Activated CD8-positive, alpha-beta T cell treated with anti-CD3 and anti-CD28 coated beads, Interleukin-2, amount 10 ng/mL, durations not matched to agents 7 days and 5 days (primary cell): ENCODE results near the gene TP73. TPM values are rescaled to one million over a fixed set of nuclear protein-coding genes. Genes with fewer than 3 reads are reported as not detected.

ENCODE experiments used
- ATAC-seq: fragments of 150-1000 bp; cut with Tn5 transposase; one replicate; pipeline ENCODE4 v1.10.0; 2021; ENCODE audit warnings: moderate library complexity
- CTCF ChIA-PET: fragments of 350-600 bp; sonication (Branson Sonifier 250); formaldehyde crosslinking; loops from one replicate; lab custom pipeline; 2021; ENCODE audit warnings: antibody characterized with exemption; lab: Charles Lee
- POLR2A ChIA-PET: fragments of 350-600 bp; sonication (Branson Sonifier 250); formaldehyde crosslinking; loops from one replicate; lab custom pipeline; 2021; ENCODE audit warnings: antibody characterized with exemption; lab: Charles Lee
- DNase-seq: peaks from one replicate; pipeline ENCODE4 v3.0.0-alpha.2; 2020
- H3K27ac Mint-ChIP-seq: one replicate; pipeline ENCODE4 v1.8.0; 2021; ENCODE audit warnings: mild to moderate bottlenecking, mixed read lengths
- H3K27me3 Mint-ChIP-seq: one replicate; pipeline ENCODE4 v1.8.0; 2021; ENCODE audit warnings: low read depth, mixed read lengths
- H3K36me3 Mint-ChIP-seq: one replicate; pipeline ENCODE4 v1.8.0; 2021; ENCODE audit warnings: low read depth, mixed read lengths
- H3K4me1 Mint-ChIP-seq: one replicate; pipeline ENCODE4 v1.8.0; 2021; ENCODE audit warnings: low read depth, mixed read lengths
- H3K4me3 Mint-ChIP-seq: one replicate; pipeline ENCODE4 v1.8.0; 2021; ENCODE audit warnings: mild to moderate bottlenecking, mixed read lengths
- H3K9me3 Mint-ChIP-seq: one replicate; pipeline ENCODE4 v1.8.0; 2022; ENCODE audit warnings: mixed read lengths; ENCODE audit not compliant: insufficient read depth
- total RNA-seq, 2 experiments: library from RNA; stranded (reverse); gene quantifications; one replicate each; pipeline ENCODE4 v1.2.3, GENCODE V29; 2021

The TP73 gene
- total RNA-seq, 2 experiments from 2014 or later = 1.3 to 1.4 TPM

DNA sequence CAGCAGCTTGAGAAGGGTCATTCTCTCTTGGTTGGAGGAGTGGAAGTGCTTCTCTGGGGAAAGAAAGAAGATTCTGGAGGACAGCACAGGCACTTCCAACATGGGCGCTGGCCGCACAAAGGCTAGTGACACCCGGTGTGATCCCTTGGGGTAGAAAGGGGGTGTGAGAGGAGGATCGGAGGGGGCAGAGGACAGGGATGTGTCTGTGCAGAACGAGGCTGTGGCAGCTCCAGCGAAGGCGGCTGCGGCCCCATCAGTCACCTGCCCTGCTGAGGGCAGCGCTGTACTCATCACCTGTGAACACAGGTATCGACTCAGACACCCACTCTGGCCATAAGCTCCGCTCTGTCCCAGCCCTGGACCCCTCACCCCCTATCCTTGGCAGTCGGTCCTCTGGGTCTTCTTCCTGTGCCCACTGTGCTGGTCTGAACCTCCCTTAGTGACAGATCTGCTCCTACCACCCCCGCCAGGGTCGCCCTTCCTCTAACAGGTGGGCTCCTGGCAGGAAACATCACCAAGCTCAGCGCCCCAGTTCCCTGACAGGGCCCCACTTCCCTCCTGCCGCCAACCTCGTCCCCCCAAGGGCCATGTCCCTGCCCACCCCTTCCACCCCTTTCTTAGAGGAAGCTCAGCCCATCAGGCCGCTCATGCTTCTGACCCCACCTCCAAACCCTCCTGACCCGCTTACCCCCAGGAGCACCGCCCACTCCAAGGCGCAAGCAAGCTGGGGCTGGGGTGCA lies 20.1 kb downstream of the TP73 start:
- DNase-seq (no peak), ATAC-seq (no peak)
- ChIA-PET CTCF (no interaction called here), POLR2A (no interaction called here)
- no peak overlapping the region for H3K4me3 Mint-ChIP-seq
- H3K27me3 Mint-ChIP-seq = peaks cover 6% of the 10 kb centered on the region
- H3K4me1 Mint-ChIP-seq = peaks cover 5% of the 10 kb centered on the region
- H3K36me3 Mint-ChIP-seq = no peaks in the 10 kb centered on the region
- no peak overlapping the region for H3K27ac Mint-ChIP-seq
- H3K9me3 Mint-ChIP-seq = no peaks in the 10 kb centered on the region

DNA sequence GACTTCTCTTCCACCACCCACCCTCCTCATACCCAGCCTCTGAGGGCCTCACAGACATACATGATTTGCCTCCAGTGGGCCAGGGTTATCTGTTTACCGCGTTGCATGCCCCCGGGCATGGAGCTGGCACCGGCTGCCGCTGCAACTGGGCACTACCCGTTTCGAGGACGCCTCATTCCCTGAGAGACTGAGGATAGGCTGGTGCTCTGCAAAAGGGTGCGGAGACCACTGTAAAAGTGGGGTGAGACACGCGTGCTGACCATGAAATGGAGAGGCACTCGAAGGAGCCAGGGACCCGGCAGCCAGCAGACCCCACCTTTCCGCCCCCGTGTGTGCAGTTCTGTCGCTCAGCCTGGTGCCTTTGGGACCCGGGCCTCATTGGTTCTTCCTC lies 20.6 kb downstream of the TP73 start:
- H3K4me3 Mint-ChIP-seq = no peak overlapping the region
- no peaks in the 10 kb centered on the region for H3K36me3 Mint-ChIP-seq
- DNase-seq (no peak), ATAC-seq (no peak)
- no peaks in the 10 kb centered on the region for H3K9me3 Mint-ChIP-seq
- peaks cover 6% of the 10 kb centered on the region for H3K27me3 Mint-ChIP-seq
- peaks cover 11% of the 10 kb centered on the region for H3K4me1 Mint-ChIP-seq
- ChIA-PET CTCF (no interaction called here), POLR2A (no interaction called here)
- no peak overlapping the region for H3K27ac Mint-ChIP-seq

DNA sequence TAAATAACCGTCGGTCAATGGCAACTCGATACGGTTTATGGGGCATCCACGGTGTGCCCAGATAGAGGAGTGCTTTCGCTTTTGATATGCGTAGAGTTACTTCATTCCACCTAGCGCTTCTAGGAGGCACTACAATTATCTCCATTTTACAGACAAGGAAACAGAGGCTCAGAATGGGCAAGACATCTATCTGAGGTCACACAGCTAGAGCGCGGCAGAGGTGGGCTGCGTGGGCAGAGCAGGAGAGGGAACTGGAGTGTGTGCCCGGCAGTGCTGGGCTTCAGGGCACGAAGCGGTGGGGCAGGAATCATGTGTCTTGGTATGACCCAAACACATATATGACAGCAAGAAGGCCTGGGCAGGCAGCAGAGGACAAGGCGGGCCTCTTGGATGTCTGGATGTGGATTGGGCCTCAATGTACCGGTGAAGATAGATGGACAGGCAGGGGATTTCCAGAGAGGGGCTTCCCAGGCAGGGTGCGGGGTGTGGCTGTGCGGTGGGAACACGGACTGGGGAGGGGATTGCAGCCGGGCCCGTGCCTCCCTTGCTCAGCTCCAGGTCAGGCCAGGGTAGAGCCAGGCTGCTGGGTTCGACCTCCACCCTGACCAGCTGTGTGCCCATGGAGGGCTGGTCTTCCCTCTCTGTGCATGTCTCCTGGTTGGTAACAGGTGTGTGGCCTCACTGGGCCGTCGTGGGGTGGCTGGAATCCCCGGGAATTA lies 21.2 kb downstream of the TP73 start:
- Mint-ChIP-seq H3K4me1 (peaks cover 14% of the 10 kb centered on the region), H3K9me3 (no peaks in the 10 kb centered on the region), H3K27ac (no peak overlapping the region), H3K36me3 (no peaks in the 10 kb centered on the region), H3K27me3 (peaks cover under 1% of the 10 kb centered on the region), H3K4me3 (no peak overlapping the region)
- ChIA-PET POLR2A (no interaction called here), CTCF (no interaction called here)
- DNase-seq (no peak), ATAC-seq (no peak)

DNA sequence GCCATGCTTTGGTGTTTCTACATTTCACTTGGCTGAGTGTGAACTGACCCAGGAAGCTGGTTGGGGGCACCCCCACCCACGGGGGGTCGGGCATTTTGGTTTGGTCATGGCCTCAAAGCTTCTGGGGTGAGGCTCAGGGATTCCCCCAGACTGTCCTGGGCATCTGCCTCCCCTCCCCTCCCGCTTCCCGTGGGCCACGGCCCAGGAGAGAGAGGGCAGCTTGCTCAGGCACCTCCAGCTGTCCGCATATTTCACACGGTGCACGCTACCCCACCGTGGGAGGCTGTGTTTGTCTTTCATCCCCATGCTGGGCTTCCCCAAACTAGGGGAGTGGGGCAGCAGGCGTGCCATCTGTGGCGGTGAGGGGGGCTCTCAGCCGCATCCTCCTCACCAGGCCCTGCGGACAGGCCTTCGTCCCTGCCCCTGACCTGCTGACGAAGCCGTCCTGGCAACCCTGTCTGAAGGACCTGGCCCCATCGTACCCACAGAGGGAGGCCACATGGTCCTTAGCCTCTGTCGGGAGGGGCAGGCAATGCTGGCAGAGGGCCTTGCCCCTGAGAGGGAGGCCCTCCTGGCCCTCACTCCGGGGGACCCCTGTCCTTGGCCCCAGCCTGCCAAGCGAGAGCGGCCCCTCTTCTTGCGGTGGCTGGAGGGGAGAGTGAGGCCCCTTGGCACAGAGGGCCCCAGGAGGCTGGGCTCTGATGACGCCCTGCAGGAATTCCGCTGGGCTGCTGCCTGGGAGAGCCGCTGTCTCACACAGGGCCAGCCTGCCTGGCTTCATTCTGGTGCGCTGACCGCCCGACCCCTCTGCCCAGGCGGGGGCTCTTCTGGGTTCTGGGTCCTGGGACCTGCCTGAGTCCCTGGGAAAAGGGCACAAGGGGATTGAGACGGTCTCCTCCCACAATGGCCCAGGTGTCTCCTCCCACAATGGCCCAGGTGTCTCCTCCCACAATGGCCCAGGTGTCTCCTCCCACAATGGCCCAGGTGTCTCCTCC lies 22.1 kb downstream of the TP73 start:
- H3K4me1 Mint-ChIP-seq = peaks cover 19% of the 10 kb centered on the region
- H3K27me3 Mint-ChIP-seq = peaks cover 2% of the 10 kb centered on the region
- ATAC-seq = no peak
- ChIA-PET CTCF (no interaction called here), POLR2A (no interaction called here)
- H3K36me3 Mint-ChIP-seq = no peaks in the 10 kb centered on the region
- no peak overlapping the region for H3K4me3 Mint-ChIP-seq
- DNase-seq = no peak
- no peaks in the 10 kb centered on the region for H3K9me3 Mint-ChIP-seq
- H3K27ac Mint-ChIP-seq = no peak overlapping the region

DNA sequence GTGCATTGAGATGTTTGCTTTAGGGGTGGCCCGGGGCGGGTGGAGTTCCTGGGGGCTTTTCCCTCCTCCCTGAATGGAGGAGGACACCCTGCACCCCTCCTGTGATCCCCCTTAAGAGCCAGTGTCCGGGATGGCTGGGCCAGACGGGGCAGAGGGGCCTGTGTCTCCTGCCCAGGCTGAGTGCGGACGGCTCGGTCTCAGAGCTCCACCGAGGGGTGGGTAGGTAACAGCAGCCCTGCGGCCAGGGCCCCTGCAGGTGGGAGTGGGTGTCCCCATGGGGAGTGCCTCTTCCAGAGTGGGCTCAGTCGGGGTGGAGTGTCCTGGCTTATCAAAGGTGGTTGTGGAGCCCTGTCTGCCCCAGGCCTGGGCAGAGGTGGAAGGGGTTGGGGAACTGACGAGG lies 23.1 kb downstream of the TP73 start:
- ATAC-seq (no peak), DNase-seq (no peak)
- H3K27me3 Mint-ChIP-seq = peaks cover 10% of the 10 kb centered on the region
- no peak overlapping the region for H3K4me3 Mint-ChIP-seq
- H3K36me3 Mint-ChIP-seq = no peaks in the 10 kb centered on the region
- H3K4me1 Mint-ChIP-seq = peaks cover 19% of the 10 kb centered on the region
- ChIA-PET CTCF (no interaction called here), POLR2A (no interaction called here)
- H3K9me3 Mint-ChIP-seq = no peaks in the 10 kb centered on the region
- no peak overlapping the region for H3K27ac Mint-ChIP-seq

DNA sequence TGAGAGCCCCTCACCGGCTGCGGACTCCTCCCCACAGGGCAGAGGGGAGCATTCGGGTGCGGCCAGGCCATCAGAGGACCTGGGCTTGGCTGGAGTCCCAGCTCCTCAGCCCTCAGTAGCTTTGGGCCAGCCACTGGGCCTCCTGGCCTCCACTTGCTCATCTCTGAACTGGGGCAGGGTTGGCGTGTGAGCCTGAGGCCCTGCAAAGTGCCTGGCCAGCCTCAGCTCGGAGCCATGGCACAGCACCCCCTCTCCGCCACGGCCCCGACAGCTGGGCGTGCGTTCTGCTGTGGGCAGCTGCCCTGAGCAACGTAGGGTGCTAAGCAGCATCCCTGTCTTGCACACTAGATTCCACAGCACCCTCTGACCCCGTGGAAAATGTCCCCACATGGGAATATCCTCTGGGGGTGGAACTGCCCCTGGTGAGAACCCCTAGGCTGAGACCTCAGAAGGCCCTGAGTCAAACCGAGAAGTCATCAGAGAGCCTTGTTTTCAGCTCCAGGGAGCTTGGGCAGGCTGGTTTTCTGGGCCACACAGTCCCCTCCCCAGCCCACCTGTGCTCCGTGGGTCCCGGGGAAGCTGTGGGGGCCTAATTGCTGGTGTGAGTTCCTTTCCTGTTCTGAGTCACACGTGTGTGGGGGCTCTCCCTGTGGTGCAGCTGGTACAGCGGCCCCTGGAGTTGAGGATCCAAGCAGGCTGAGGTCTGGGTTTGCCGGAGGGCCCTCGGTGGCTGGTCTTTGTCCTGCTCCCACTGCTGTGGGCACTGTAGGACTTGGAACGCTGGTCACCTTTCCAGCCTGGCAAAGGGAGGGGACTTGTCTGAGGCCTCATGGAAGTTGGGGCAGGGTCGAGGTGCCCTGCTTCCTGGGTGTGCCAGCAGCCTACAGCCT lies 24.5 kb downstream of the TP73 start:
- ATAC-seq (peak; percentile 43), DNase-seq (peak; percentile 22)
- Mint-ChIP-seq H3K4me1 (peaks cover 19% of the 10 kb centered on the region), H3K4me3 (no peak overlapping the region), H3K36me3 (no peaks in the 10 kb centered on the region), H3K27ac (no peak overlapping the region), H3K9me3 (no peaks in the 10 kb centered on the region), H3K27me3 (peaks cover 10% of the 10 kb centered on the region)
- CTCF ChIA-PET = no interaction called here
- POLR2A ChIA-PET = no interaction called here

DNA sequence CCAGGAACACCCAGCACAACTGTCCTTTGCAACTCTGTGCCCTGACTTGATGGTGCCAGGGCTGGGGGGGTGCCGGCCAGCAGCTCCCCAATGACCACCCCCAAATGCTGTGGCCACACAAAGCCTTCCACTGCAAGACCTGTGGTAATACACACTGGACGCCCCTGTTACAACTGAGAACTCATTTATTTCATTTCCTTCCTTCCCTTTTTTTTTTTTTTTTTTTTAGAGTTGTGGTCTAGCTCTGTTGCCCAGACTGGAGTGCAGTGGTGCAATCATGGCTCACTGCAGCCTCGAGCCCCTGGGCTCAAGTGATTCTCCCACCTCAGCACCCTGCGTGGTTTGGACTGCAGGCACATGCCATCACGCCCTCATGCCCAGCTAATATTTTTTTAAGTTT lies 25.2 kb downstream of the TP73 start:
- H3K27ac Mint-ChIP-seq = no peak overlapping the region

DNA sequence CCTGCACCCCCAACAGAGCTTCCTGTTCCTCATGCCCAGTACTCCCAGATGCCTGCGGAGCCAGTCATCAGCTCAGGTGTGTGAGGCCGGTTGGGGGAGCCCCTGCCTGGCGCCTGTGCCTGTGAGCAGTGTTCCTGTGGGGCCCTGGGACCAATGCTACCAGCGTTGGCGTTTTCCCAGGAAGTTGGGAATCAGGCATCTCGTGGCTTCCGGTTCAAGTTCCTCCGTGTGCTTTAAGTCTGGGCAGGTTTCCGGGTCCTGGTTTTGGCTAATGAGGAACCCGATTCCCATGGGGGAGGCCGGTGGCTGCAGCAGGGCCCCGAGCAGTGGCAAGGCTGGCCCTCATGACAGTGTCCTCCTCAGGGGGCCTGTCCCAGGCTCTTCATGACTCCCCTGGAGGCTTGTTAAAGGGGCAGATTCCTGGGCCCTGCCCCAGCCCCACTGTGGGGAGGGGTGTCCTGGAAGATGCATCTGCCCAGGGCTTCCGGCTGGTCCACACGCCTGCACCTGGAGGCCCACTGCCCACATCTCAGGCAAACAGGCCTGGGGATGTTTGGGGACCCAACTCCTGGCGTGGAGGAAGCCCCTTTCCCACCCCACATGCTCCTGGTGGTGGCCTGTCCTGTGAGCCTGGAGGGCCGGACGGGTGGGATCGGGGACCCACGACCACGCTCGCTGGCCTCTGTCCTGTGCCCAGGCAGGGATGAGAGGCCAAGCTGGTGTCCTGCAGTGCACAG lies 26.2 kb downstream of the TP73 start:
- no peaks in the 10 kb centered on the region for H3K36me3 Mint-ChIP-seq
- no peak overlapping the region for H3K4me3 Mint-ChIP-seq
- ATAC-seq (no peak), DNase-seq (no peak)
- H3K27me3 Mint-ChIP-seq = peaks cover 10% of the 10 kb centered on the region
- no peaks in the 10 kb centered on the region for H3K9me3 Mint-ChIP-seq
- POLR2A ChIA-PET = no interaction called here
- CTCF ChIA-PET = interaction anchor here (0.7 kb wide), 1 partner anchor 46 kb away, joined by 3 read pairs; no protein-coding TSS in a partner anchor
- H3K27ac Mint-ChIP-seq = no peak overlapping the region
- H3K4me1 Mint-ChIP-seq = peaks cover 19% of the 10 kb centered on the region

More for the DNA sequence above, 25.2 kb downstream of the TP73 start:
- ChIA-PET CTCF (interaction anchor here (0.7 kb wide), 1 partner anchor 47 kb away, joined by 3 read pairs; no protein-coding TSS in a partner anchor), POLR2A (no interaction called here)
- ATAC-seq = no peak
- Mint-ChIP-seq H3K36me3 (no peaks in the 10 kb centered on the region), H3K4me1 (peaks cover 19% of the 10 kb centered on the region), H3K4me3 (no peak overlapping the region), H3K27me3 (peaks cover 10% of the 10 kb centered on the region), H3K9me3 (no peaks in the 10 kb centered on the region)
- no peak for DNase-seq

DNA sequence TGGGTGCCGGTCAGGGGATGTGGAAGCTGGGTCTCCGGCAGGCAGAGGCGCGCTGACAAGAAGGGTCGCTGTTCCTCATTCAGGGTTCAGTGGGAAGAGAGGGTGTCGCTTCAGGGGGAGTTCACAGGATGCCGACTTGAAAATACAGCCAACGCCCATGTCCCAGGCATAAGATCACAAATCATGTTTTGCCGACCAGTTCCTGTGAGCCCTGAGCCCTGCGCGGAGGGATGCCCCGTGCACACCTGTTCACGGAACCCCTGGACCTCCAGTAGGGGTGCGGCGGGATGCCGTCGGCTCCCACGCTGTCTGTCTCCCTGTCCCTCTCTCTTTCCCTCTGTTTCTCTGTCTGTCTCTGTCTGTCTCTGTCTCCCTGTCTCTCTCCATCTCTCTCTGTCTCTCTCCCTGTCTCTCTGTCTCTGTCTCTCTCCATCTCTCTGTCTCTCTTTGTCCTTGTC lies 26.8 kb downstream of the TP73 start:
- CTCF ChIA-PET = no interaction called here
- Mint-ChIP-seq H3K27ac (no peak overlapping the region), H3K27me3 (peaks cover 10% of the 10 kb centered on the region), H3K36me3 (no peaks in the 10 kb centered on the region), H3K4me1 (peaks cover 19% of the 10 kb centered on the region), H3K4me3 (no peak overlapping the region), H3K9me3 (no peaks in the 10 kb centered on the region)
- DNase-seq (no peak), ATAC-seq (no peak)
- POLR2A ChIA-PET = no interaction called here

DNA sequence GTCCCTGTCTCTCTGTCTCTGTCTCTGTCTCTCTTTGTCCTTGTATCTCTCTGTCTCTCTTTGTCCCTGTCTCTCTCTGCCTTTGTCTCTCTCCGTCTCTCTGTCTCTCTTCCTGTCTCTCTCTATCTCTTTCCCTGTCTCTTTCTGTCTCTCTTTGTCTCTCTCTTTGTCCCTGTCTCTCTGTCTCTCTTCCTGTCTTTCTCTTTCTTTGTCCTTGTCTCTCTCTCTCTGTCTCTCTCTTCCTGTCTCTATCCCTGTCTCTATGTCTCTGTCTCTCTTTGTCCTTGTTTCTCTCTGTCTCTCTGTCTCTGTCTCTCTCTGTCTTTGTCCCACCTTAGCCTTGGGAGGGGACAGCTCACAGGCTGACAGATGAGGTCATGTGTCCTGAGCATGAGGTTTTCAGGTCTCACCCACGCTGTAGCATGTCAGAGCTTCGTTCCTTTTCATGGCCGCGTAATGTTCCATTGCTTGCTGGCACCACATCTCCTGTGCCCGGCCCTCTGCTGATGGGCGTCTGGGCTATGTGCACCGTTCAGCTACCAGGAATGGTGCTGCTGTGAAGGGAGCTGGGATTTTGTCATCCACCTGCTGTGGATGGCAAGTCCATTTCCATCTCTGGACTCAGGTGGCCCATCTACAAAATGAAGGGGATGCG lies 27.6 kb downstream of the TP73 start:
- no peaks in the 10 kb centered on the region for H3K9me3 Mint-ChIP-seq
- no peak for DNase-seq
- ChIA-PET POLR2A (no interaction called here), CTCF (no interaction called here)
- H3K27ac Mint-ChIP-seq = no peak overlapping the region
- H3K4me3 Mint-ChIP-seq = no peak overlapping the region
- H3K27me3 Mint-ChIP-seq = peaks cover 10% of the 10 kb centered on the region
- H3K36me3 Mint-ChIP-seq = no peaks in the 10 kb centered on the region
- H3K4me1 Mint-ChIP-seq = peaks cover 19% of the 10 kb centered on the region
- no peak for ATAC-seq
